ENCODE measurements around the gene ESR2.

ESR2 gene

DNA sequence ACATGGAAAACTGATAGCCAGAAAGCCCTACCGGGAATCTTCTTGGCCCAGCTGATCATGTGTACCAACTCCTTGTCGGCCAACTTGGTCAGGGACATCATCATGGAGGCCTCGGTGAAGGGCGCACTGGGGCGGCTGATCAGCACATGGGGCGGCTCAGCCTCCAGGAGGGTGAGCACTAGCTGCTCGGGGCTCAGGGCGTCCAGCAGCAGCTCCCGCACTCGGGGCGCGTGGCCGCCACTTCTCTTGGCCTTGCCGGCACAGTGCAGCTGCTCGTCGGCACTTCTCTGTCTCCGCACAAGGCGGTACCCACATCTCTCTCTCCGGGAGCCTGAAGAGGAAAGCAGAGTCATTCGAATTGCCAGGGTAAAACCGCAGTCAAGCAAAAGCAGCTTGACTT, 33.8 kb downstream of the ESR2 start:
- no peak for DNase-seq

DNA sequence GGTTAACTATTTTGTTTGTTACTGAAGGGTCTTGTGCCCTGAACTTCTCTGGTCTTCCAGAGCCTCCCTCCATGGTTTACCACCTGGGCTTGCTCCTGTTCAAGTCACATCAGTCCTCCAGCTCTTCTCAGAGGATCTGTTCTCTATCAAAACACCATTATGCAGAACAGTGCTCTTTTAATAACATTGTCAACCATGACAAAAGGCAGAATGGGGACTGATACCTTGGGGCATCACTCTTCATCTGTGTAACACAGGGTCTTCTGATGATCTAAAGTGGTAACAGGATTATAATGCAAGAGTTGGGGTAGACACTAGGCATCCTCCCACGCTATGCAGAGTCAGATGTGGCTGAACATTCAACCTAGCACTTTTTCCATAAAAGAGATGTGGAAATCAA, 38.4 kb downstream of the ESR2 start:
- DNase-seq: no peak

DNA sequence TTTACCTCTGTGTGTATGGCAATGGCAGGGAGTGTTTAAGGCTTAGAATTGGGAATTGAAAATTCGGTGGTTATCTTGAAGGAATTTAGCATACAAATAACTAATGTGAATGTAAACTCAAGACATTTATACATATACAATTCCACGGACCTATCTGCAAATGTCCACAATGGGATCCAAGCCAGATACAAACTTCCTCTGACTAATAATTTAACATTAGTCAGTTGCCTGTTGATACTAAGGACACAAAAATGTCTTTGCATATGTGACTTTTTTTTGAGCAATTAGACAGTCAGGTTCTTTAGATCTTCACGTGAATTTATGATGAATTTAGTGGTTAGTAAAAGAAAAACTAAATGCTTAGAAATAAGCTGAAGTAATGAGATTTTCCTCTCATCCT, 40.5 kb downstream of the ESR2 start:
- no peak for DNase-seq

DNA sequence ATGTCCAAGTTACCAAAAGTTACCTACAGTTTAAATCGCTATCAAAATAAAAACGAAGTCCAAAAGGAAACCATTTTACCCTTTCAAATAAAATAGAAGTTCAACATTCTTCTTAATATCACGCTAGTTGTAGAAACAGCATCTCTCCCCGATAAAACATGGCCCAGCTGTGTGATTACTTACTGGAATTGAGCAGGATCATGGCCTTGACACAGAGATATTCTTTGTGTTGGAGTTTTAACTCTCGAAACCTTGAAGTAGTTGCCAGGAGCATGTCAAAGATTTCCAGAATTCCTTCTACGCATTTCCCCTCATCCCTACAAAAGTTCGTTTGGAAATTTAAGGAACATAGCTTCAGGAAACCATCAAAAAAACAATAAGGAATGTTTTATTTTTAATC, 44.8 kb downstream of the ESR2 start:
- DNase-seq: no peak

DNA sequence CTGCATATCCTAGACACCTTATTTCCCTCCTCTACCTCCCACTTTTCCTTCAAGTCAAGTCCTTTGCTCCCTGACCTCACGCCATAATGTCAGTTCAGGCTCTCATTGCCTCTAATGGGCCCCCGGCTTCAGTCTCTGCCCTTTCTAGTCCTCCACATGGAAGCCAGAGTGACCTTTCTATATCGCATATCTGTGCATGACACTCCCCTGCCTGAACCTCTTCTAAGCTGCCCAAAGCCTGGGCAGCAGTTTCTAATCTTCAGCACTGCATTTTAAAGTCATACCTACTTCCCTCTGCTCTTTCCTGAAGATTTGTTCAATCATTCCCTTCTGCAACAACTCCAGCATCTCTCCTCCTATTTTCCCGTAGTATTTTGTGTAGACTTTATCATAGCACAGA, 45.5 kb downstream of the ESR2 start:
- DNase-seq: no peak

DNA sequence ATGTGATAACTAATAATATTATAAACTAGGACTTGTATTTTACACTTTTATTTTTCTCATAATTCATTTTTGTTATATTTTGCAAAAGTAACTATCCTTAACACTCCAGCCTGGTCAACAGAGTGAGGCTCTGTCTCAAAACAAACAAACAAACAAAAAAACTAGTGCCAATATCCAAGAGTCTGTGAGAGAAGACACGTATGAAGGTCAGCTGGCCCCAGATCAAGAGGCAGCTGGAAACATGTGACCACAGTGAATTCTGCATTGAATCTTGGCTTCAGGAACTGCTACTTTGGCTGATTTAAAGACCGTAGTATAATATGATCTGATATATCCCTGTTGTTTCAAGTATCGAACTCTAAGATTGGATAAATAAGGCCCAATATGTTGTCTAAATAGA, 47.0 kb downstream of the ESR2 start:
- DNase-seq: no peak

DNA sequence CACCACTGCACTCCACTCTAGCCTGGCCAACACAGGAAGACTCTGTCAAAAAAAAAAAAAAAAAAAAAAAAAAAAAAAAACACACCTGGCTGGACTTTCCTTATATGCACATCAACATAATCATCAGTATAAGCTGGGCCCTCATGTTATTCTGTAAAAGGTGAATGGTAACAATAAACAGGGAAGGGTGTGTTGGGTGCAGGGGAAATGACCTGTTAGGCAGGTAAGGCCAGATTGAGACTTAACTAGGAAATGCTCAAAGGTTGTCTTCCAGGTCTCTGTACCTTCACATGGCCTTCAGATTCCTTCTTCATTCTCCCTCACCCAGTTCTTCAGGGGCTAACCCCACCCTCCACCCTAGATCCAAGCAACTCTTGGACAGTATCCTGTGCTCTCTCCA, 47.5 kb downstream of the ESR2 start:
- no peak for DNase-seq

DNA sequence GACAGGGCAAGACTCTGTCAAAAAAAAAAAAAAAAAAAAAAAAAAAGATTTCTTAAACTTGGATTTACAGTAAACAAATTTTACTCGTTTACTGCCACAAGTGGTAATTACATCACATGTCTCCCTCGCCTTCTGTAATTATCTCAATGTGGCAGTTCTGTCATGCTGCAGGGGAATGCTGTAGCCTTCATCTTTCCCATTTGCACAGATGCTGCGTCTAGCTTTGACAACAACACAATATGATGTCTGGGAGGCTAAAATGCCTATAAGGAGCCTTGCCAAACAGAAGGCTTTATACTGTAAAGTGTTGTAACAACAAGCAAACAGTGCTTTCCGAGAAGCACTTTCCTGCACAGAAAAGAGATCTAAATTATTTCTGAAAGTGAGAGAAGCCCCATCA, 48.7 kb downstream of the ESR2 start:
- no peak for DNase-seq

DNA sequence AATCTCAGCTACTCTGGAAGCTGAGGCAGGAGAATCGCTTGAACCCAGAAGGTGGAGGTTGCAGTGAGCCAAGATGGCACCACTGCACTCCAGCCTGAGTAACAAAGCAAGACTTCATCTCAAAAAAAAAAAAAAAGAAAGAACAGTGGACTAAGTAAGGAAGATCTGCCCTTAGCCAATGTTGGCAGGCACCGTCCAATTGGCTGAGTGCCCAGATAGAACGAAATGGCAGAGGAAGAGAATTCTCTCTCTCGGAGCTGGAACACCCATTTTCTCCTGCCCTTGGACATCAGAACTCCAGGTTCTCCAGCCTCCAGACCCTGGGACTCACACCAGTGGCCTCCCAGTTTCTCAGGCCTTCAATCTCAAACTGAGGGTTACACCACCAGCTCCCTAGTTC, 49.9 kb downstream of the ESR2 start:
- DNase-seq: no peak

DNA sequence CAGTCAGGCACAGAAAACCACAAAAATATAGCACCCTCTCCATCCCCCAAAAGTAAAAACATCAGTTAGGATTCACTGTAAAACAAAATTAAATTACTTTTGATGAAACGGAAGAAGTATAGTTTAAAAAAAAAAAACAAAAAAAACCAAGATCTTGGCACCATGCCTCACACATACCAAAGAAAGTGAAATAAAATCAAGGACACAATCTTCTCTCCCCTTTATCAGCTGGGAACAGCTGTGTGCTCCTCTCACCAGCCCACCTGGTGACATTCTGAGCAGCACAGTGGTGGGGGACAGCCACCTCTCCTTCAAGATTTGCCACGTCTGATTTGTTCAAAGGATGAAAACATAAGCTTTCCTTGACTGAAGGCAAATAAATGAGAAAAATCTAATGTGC, 55.5 kb downstream of the ESR2 start:
- DNase-seq: no peak

DNA sequence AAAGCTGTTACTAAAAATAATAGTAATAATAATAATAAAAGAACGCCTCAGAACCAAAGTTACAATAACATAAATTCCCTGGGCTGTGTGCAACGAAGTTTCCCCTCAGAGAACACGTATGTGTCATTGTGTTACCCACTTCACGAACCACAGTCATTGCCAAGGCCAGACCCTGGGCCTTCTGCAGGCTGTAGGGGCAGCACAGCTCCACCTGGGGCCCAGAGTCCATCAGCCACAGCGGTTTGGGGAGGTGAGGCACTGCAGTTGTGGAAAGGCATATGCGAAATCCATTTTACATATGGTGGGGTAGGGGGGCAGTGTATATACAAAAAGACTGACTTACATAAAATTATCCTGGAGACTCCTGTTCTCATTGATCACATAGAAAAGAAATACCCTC, 56.1 kb downstream of the ESR2 start:
- no peak for DNase-seq

DNA sequence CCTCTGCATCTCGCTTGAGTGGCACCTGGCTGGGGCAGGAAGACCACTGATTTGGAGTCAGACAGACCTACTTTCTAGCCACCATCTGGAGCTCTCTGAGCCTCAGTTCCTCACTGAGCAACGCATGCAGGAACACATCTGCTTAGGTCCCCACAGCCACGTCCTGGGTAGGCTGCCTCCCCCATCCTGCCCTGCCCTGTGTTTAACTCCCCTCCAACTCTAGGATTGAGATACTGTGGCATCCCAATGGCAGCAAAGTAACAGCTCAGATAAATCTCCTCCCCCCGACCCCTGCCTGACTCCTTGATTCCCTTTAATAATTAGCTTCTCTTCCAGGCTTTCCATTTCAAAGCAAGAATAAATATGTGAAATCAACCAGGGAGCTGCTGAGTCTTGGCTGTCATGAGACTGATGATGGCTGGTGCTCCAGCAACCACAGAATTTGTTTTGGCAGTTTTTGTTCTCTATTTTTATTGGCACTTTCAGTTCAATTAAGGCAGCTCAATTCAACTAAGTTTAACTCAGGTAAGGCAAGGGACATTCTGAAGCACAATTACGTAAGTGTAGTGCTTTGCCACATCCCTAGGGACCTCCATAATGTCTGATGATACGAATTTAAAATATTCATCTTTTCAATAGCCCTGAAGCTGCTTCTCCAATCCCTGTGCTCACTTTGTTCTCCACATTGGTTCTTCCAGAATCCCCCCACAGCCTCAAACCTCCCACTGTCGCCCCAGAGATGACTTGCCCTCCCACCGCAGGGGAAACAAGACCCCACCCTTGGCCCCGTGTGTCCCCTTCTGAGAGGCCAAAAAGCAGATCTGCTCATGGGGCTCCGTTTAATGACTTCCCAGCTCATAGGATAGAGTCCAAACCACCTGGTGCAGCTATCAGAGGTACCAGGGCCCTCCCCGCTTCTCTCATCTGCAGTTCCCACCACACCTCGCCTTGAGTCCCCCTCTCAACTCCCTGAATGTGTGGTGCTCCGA, 58.2 kb downstream of the ESR2 start:
- DNase-seq: no peak

DNA sequence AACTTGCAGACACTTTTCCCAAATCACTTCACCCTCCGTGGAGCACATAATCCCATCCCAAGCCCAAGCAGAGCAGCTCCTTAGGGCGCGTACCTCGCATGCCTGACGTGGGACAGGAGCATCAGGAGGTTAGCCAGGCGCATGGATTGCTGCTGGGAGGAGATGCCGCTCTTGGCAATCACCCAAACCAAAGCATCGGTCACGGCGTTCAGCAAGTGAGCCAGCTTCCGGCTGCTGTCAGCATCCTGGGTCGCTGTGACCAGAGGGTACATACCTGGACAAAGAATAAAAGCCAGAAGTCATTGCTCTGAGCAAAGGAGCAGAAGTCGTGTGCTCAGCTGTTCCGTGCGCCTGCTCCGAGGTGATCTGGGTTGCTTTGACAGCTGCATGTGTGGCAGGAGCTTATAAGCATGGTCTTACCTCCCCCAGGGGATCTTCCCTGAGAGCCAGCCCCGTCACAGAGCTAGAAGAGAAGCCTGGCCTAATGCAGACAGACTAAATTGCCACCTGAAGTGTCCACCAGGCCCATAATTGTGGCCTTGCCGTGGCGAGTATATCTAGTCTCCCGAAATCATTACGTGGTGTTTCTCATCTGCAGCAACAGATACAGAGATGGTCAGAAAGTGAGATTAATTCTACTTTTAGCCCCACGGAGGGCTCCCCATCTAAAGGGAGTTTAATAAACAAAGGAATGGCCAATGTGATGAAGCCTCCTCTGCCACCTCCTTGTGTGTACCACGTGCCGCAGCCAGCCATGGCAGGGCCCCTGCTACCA, 59.1 kb downstream of the ESR2 start:
- no peak for DNase-seq

DNA sequence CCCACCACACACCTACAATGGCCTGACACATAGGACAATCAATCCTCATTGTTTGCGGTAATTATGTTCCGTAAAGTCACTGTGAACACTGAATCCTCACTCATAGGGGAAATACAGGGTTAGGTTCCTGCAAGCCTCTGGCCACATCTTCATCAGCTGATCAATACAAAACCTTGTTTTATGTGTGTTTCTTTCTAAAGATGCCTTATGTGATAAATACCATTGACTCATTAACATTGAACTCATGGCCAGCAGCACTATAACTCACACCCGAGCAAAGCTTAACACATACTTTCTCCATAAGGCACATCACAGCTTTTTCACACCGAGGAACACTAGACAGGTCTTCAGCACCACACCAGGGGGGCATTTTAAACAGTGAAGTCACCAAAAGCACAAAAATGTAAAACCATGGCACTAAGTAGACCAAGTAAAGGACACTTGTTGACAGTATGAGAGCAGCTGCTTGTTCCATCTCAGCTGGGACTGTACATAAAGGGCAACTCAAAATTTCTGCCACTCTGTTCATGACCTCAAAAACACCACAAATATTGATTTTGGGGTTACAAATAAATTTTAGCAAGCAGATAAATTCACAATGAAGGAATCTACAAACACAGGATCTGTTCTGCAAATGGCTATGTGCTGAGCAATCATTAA, 60.5 kb downstream of the ESR2 start:
- DNase-seq: no peak

DNA sequence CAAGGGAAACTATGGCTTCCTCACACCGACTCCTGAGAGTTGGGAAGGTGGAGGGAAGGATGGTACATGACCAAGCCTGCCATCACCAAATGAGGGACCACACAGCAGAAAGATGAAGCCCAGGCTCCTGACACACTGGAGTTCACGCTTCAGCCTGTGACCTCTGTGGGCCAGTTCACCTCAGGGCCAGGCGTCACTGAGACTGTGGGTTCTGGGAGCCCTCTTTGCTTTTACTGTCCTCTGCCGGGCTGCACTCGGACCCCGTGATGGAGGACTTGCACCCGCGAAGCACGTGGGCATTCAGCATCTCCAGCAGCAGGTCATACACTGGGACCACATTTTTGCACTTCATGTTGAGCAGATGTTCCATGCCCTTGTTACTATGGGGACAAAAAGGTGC, 61.2 kb downstream of the ESR2 start:
- DNase-seq: no peak

DNA sequence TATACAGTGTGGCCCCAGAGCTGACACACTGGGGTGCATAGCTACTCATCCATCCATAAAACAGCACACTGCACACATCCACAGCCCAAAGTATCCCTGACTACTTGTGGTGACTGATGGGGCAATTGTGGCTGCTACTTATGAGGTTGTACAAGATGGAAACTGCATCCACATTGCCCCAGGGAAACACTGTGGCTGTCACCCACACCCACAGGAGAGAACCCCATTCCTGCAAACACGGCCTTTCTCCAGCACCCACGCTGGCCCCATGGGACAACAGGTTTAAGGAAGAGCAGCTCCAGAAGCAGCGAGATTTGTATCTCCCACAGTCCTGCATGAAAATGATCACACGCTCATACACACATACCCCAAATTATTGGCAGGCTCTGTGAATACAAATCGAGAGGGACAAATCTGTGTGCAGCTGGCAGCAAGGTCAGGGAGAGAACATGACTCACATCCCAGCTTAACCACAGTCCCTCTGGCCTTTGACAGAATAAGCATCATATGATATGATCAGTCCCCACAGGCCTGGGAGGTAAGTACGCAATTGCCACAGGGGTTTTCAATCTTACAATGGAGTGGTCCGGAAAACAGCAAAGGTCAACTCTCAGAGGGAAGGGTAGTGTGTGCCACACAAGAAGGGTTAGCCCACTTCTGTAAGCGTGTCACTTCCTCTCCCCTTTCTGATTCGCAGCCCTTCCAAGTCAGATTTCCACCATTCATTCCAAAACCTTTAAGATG, 61.9 kb downstream of the ESR2 start:
- no peak for DNase-seq

DNA sequence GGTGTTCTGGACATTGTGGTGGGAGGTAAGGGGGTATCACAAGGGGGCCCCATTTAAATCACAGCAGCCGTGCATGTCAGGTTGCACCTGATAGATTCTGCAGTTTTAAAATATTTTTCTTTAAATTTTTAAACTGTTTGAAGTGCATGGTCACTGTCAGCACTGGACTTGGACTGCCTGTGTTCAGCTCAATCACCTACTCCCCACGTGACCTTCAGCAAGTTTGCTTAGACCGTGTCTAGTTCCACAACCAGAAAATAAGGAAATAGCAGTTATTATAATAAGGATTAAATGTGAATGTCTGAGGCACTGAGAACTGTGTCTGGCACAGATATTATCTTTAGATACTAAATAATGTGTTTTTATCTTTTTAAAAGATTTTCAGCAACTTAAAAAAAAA, 64.7 kb downstream of the ESR2 start:
- no peak for DNase-seq

DNA sequence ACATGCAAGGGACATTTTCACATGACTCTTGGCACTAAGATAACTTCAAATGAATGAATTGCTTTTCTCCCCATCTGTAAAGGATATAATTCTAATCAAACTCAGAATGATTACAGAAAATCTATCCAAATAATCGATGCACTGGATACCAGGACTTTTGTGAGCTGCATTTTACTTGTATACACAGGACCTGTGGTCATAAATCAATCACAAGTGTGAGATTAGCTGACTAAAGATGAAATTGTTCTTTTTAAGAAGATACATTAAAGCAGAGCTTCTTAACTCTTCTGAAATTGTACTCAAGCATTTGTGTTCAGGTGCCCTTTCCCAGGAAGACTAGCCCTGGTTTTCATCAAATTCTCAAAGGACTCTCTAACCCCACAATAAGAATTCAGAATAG, 66.3 kb downstream of the ESR2 start:
- no peak for DNase-seq

DNA sequence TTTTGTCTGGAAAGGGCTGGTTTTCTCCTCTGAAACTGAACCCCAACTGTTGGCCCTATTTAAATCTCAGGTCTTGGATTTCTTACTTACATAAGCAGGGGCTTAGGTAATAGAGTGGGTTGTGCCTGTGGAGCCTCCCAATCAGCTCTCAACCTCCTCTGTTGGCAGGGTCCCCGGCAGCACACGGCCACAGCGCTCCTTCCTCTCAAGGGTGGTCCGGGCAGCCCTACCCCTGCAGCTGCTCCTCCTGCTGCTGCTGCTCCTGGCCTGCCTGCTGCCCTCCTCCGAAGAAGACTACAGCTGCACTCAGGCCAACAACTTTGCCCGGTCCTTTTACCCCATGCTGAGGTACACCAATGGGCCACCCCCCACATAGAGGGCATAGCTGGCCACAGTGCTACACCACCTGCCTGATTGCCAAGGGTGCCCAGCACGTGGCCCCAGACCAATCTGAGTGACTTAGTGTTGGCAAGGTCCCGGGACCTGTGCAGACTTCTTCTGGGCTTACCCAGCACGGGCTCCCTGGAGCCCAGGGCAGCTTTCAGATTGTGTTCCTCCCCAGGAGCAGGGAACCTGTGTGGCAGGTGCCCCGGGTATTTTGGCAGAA, 68.9 kb downstream of the ESR2 start:
- DNase-seq: no peak

DNA sequence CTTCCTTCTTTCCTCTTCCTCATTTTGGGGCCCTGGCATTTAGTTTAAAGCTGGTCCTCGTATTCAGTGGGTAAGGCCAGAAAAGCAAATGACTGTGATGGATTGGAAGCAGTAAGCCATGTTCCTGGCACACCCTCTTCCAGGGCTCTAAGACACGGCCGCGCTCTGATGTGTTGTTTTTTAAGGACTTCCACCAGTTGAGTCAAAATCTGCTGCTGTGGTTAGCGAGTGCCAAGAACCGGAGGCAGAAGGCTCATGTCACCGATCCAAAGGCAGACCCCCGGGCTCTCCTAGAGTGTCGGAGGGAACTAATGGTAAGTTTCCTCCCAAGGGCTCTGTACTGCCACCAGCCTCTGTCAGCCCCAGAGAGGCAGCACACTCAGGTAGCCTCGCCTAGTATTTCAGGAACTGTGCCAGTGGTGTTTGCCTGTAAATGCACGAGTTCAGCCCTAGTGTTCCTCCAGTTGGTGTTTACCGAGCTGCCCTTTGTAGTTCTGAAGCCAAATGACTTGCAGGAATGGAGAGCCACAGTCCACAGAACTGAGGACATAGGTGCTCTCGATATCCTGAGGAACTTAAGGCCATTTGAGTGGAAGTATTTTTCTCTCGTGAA, 72.7 kb downstream of the ESR2 start:
- no peak for DNase-seq

DNA sequence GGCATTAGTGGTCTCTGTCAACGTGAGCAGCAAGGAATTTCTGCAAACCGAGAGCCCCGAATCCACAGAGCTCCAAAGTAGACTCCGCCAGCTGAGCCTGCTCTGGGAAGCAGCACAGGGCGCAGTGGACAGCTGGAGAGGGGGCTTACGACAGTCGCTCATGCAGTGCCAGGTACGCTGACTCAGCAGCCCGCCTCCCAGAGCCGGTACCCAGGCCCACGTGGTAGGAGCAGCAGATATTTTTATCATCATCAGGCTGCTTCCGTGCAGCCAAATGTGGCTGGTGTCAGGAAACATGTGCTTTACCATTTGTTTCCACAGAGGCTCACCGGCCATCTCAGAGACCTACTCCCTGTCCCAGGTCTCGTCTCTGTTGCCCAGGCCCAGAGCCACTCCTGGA, 73.7 kb downstream of the ESR2 start:
- no peak for DNase-seq

DNA sequence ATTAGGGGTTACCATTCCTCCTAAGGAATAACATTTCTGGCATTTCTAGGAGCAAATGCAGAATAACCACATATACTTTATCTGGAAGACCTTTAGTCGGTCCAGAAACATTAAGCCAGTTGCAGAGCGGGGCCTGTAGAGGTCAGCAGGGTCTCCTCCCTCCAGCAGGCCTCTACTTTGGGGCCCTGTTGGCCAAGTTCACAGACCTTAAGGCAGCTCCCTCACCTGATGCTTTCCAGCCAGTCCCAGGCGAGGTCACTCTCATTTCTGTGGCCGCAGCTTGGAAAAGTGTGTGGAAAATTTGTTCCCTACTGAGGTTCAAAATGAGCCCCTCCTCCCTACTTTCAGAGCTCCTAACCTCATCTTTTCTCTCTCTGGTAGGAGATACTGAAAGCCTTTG, 74.1 kb downstream of the ESR2 start:
- DNase-seq: no peak
